K562 (cell line): ENCODE results near the gene YIF1A.
"Not testable (repeated sequence)": the region's sequence is repeated elsewhere in the genome, so short reads cannot be mapped to it uniquely, and the experiment has no call there.

Experiments
- ZFP36 ChIP-seq: fragments of 150-350 bp; IDR thresholded peaks from 2 replicates; pipeline ENCODE4 v1.6.1; 2018; ENCODE audit warnings: low read length, low read depth; ENCODE audit not compliant: partially characterized antibody
- TF ChIP-seq, protein P1 (sequence below), 3 experiments: IDR thresholded peaks in 2 of 3; conservative IDR thresholded peaks in 1 of 3; 2 replicates each; pipeline ENCODE4 v1.5.1; 2011 to 2012; ENCODE audit warnings: low read length in 3 of 3, mild to moderate bottlenecking in 3 of 3, control low read depth in 2 of 3, improper control_type of control experiment in 1 of 3, inconsistent platforms in 1 of 3, low read depth in 1 of 3, mixed read lengths in 1 of 3, moderate library complexity in 1 of 3; ENCODE audit not compliant: insufficient read depth in 2 of 3

DNA sequence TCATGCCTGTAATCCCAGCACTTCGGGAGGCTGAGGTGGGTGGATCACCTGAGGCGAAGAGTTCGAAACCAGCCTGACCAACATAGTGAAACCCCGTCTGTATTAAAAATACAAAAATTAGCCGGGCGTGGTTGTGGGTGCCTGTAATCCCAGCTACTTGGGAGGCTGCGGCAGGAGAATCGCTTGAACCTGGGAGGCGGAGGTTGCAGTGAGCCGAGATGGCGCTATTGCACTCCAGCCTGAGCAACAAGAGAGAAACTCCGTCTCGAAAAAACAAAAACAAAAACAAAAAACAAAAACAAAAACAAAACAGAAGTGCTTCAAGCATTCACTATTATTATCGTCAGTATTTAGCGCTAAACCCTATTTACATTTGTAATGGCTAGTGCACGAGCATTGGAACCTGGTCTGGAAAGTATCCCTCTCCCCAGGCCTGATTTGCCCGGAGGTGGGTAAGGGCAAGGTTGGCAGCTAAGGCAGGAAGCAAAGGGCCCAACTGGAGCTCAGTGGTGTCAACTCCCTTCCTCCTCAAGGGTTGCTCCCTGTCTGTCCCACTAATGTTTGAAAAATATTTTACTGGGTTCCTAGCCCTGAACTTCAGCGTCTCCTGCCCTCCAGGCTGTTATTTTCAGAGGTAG is 22.0 kb upstream of the YIF1A start:
- TF ChIP-seq, protein P1, sequence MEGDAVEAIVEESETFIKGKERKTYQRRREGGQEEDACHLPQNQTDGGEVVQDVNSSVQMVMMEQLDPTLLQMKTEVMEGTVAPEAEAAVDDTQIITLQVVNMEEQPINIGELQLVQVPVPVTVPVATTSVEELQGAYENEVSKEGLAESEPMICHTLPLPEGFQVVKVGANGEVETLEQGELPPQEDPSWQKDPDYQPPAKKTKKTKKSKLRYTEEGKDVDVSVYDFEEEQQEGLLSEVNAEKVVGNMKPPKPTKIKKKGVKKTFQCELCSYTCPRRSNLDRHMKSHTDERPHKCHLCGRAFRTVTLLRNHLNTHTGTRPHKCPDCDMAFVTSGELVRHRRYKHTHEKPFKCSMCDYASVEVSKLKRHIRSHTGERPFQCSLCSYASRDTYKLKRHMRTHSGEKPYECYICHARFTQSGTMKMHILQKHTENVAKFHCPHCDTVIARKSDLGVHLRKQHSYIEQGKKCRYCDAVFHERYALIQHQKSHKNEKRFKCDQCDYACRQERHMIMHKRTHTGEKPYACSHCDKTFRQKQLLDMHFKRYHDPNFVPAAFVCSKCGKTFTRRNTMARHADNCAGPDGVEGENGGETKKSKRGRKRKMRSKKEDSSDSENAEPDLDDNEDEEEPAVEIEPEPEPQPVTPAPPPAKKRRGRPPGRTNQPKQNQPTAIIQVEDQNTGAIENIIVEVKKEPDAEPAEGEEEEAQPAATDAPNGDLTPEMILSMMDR (IDR thresholded peaks at IDR 0.05 in 2 of 3, conservative IDR thresholded peaks at IDR 0.05 in 1 of 3; ENCODE audit: insufficient read depth in 2 of 3, low read depth in 1 of 3, low read length in 3 of 3), result not testable (repeated sequence)
- not testable (repeated sequence) for TF ChIP-seq ZFP36
